H1 (cell line): ENCODE results near the gene SCNN1B. TPM values are rescaled to one million over a fixed set of nuclear protein-coding genes. Genes with fewer than 3 reads are reported as not detected.

Source experiments
- BRCA1 ChIP-seq: IDR thresholded peaks from 2 replicates; pipeline ENCODE4 v1.6.1; 2012; ENCODE audit warnings: low read depth, low read length, improper control_type of control experiment
- HDAC2 ChIP-seq, 2 experiments: fragments of 300-600 bp in 1 of 2; sonication (generic) in 1 of 2; IDR thresholded peaks; 2 replicates each; pipeline ENCODE4 v1.6.1; 2011 to 2012; ENCODE audit warnings: low read depth in 2 of 2, low read length in 2 of 2, mild to moderate bottlenecking in 2 of 2, moderate library complexity in 2 of 2, borderline replicate concordance in 1 of 2, inconsistent platforms in 1 of 2
- HDAC6 ChIP-seq: IDR thresholded peaks from one replicate; pipeline ENCODE4 v1.7.1; 2012; ENCODE audit warnings: low read depth, mild to moderate bottlenecking, inconsistent platforms, low read length, moderate library complexity
- MAX ChIP-seq: IDR thresholded peaks from 2 replicates; pipeline ENCODE4 v1.6.1; 2012; ENCODE audit warnings: inconsistent platforms
- SP1 ChIP-seq: IDR thresholded peaks from 2 replicates; pipeline ENCODE4 v1.6.1; 2011; ENCODE audit warnings: low read depth, low read length
- SRF ChIP-seq: IDR thresholded peaks from 2 replicates; pipeline ENCODE4 v1.6.1; 2011; ENCODE audit warnings: mild to moderate bottlenecking, low read depth, low read length, moderate library complexity
- polyA plus RNA-seq, 7 experiments: library from polyadenylated mRNA; depleted of rRNA in 3 of 7; stranded (reverse) in 5 of 7; unstranded in 2 of 7; fragments of >200 nt in 5 of 7; fragments of 200-250 nt in 2 of 7; gene quantifications; 1 replicate in 5 of 7; 2 replicates in 1 of 7; 4 replicates in 1 of 7; pipeline versions ENCODE4 v1.2.1 to v1.2.3, GENCODE V29; 2011 to 2013; ENCODE audit warnings: missing spikeins in 2 of 7, mixed read lengths in 2 of 7
- total RNA-seq: library from RNA; stranded (reverse); fragmentation: NEBNext Ultra II Directional; extraction: Animal tissue kit (Norgen Biotek cat#: 25700); gene quantifications from 2 replicates; pipeline ENCODE4 v1.2.1, GENCODE V29; 2021

Gene SCNN1B
- total and polyA plus RNA-seq, 2 of the 8 experiments (the other 6 are each of a cell fraction or from before 2014, with no cell fraction given): 0.20 to 0.95 TPM

- TF ChIP-seq HDAC2 (IDR thresholded peaks at IDR 0.05; ENCODE audit: borderline replicate concordance in 1 of 2, low read depth in 2 of 2, low read length in 2 of 2) (no peak), MAX (no peak), HDAC6 (no peak), BRCA1 (no peak), SP1 (no peak), SRF (no peak)
Observed at GRCh38 chr16:23359092-23359760, 57.1 kb downstream of the SCNN1B start (continued).
